PFSK-1 (cell line): ENCODE data around the gene ARHGEF7.

Experiments
- POLR2AphosphoS5 ChIP-seq: IDR thresholded peaks from 2 replicates; pipeline ENCODE4 v1.6.1; 2012; ENCODE audit warnings: low read depth, mild to moderate bottlenecking, control low read depth, low read length, moderate library complexity
- SIN3A ChIP-seq: IDR thresholded peaks from 2 replicates; pipeline ENCODE4 v1.6.1; 2012; ENCODE audit warnings: mild to moderate bottlenecking, low read length, moderate library complexity, borderline replicate concordance; ENCODE audit not compliant: insufficient read depth
- TF ChIP-seq, protein P1 (sequence below), 2 experiments: IDR thresholded peaks; 2 replicates each; pipeline versions ENCODE4 v1.6.1 to v1.8.0; 2011 to 2012; ENCODE audit warnings: low read depth in 2 of 2, low read length in 2 of 2, control low read depth in 1 of 2, inconsistent platforms in 1 of 2, mild to moderate bottlenecking in 1 of 2, moderate library complexity in 1 of 2; ENCODE audit not compliant: insufficient read depth in 1 of 2

DNA sequence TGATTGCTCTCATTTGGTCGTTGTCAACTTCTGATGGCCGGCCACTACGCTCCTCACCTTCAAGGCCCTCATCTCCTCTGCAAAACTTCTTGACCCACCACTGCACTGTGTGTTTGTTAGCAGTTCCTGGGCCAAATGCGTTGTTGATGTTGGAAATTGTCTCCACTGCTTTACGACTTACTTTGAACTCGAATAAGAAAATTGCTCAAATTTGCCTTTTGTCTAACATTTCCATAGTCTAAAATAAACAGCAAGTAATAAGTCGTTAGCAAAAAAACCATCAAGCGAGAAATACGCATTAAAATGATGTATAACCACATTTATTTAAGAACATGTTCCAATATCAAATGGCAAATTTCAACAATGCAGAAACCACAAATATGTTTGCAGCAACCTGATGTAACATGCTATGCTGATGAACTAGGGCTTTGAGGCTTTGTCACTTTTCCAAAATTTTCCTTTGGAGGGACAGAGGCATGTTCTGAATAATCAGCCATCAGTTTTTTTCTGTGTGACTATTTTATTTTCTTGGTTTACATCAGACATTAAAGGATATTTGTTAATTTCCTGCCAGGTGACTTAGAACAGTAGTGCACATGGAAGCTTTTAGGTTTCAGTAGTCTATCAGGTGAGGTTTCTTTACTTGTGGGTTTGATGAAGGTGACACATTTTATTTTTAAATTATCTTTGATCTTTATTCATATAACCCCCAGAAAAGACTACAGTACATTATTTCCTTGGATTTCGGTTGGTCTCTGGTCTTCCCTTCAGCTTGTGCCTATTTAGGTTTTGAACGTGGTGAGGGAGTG, 130.7 kb downstream of the ARHGEF7 start:
- TF ChIP-seq SIN3A (no peak), POLR2AphosphoS5 (no peak)
- TF ChIP-seq, protein P1, sequence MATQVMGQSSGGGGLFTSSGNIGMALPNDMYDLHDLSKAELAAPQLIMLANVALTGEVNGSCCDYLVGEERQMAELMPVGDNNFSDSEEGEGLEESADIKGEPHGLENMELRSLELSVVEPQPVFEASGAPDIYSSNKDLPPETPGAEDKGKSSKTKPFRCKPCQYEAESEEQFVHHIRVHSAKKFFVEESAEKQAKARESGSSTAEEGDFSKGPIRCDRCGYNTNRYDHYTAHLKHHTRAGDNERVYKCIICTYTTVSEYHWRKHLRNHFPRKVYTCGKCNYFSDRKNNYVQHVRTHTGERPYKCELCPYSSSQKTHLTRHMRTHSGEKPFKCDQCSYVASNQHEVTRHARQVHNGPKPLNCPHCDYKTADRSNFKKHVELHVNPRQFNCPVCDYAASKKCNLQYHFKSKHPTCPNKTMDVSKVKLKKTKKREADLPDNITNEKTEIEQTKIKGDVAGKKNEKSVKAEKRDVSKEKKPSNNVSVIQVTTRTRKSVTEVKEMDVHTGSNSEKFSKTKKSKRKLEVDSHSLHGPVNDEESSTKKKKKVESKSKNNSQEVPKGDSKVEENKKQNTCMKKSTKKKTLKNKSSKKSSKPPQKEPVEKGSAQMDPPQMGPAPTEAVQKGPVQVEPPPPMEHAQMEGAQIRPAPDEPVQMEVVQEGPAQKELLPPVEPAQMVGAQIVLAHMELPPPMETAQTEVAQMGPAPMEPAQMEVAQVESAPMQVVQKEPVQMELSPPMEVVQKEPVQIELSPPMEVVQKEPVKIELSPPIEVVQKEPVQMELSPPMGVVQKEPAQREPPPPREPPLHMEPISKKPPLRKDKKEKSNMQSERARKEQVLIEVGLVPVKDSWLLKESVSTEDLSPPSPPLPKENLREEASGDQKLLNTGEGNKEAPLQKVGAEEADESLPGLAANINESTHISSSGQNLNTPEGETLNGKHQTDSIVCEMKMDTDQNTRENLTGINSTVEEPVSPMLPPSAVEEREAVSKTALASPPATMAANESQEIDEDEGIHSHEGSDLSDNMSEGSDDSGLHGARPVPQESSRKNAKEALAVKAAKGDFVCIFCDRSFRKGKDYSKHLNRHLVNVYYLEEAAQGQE (IDR thresholded peaks at IDR 0.05; ENCODE audit: insufficient read depth in 1 of 2, low read depth in 2 of 2, low read length in 2 of 2), result no peak
